ENCODE results near the gene DNAH17. TPM values are rescaled to one million over a fixed set of nuclear protein-coding genes. Genes with fewer than 3 reads are reported as not detected.

Gene DNAH17
- total and polyA plus RNA-seq, 2 of the 13 experiments (the other 11 are each of a cell fraction or from before 2014, with no cell fraction given): 0.86 to 1.6 TPM

- FAIRE-seq: no peak
- no peak for DNase-seq (ENCODE audit: low spot score)
- CTCF ChIA-PET (ENCODE audit: low intra/inter-chr PET ratio, low total read pairs): no interaction called here
- Histone ChIP-seq H3K9me3 (ENCODE audit: low read length) (no peaks in the 10 kb centered on the region), H3K36me3 (replicated peaks in 1 of 2; ENCODE audit: control insufficient read depth in 1 of 2, insufficient read depth in 2 of 2, low read length in 2 of 2) (no peaks in the 10 kb centered on the region), H3K4me2 (ENCODE audit: low read depth, low read length) (no peak overlapping the region), H3K27ac (ENCODE audit: extremely low read length, insufficient read depth, low read length) (no peak overlapping the region), H3K4me3 (replicated peaks in 1 of 3; ENCODE audit: insufficient read depth in 1 of 3, low read depth in 2 of 3, low read length in 3 of 3) (no peak overlapping the region), H3K9ac (ENCODE audit: insufficient read depth, low read depth, low read length) (no peak overlapping the region), H3K79me2 (ENCODE audit: insufficient read depth, low read length) (no peaks in the 10 kb centered on the region), H4K20me1 (ENCODE audit: insufficient read depth, low read length) (no peaks in the 10 kb centered on the region), H3K27me3 (ENCODE audit: control insufficient read depth in 1 of 2, insufficient read depth in 2 of 2, low read length in 2 of 2) (no peaks in the 10 kb centered on the region; a peak in 1 of 5 replicates), H3K4me1 (ENCODE audit: insufficient read depth, low read length) (peaks cover 28% of the 10 kb centered on the region), H2AFZ (ENCODE audit: low read length) (no peak overlapping the region)
- POLR2A ChIA-PET: no interaction called here
- no peak for ATAC-seq
- TF ChIP-seq ZNF441 (CRISPR knock-in tag; IDR thresholded peaks at IDR 0.05; ENCODE audit: borderline replicate concordance) (no peak), PAXIP1 (CRISPR knock-in tag; conservative IDR thresholded peaks at IDR 0.05) (no peak), ATF6 (CRISPR knock-in tag; conservative IDR thresholded peaks at IDR 0.05) (no peak), ATF7 (IDR thresholded peaks at IDR 0.05) (peak; percentile 83), ATF7 (CRISPR knock-in tag; IDR thresholded peaks at IDR 0.05) (no peak), RNF219 (CRISPR knock-in tag; IDR thresholded peaks at IDR 0.05) (no peak), ZNF44 (CRISPR knock-in tag; IDR thresholded peaks at IDR 0.05) (no peak), ZNF124 (CRISPR knock-in tag; IDR thresholded peaks at IDR 0.05) (no peak), PHF8 (CRISPR knock-in tag; IDR thresholded peaks at IDR 0.05) (no peak), CREB1 (IDR thresholded peaks at IDR 0.05) (peak; percentile 23; the same call in 1 of the 2 replicates), CREB1 (CRISPR knock-in tag; IDR thresholded peaks at IDR 0.05) (no peak), ZNF547 (CRISPR knock-in tag; IDR thresholded peaks at IDR 0.05) (no peak), ZNF234 (CRISPR knock-in tag; conservative IDR thresholded peaks at IDR 0.05) (no peak)
- TF ChIP-seq, protein P1, sequence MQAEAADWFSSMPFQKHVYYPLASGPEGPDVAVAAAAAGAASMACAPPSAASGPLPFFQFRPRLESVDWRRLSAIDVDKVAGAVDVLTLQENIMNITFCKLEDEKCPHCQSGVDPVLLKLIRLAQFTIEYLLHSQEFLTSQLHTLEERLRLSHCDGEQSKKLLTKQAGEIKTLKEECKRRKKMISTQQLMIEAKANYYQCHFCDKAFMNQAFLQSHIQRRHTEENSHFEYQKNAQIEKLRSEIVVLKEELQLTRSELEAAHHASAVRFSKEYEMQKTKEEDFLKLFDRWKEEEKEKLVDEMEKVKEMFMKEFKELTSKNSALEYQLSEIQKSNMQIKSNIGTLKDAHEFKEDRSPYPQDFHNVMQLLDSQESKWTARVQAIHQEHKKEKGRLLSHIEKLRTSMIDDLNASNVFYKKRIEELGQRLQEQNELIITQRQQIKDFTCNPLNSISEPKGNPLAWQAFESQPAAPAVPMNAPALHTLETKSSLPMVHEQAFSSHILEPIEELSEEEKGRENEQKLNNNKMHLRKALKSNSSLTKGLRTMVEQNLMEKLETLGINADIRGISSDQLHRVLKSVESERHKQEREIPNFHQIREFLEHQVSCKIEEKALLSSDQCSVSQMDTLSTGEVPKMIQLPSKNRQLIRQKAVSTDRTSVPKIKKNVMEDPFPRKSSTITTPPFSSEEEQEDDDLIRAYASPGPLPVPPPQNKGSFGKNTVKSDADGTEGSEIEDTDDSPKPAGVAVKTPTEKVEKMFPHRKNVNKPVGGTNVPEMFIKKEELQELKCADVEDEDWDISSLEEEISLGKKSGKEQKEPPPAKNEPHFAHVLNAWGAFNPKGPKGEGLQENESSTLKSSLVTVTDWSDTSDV (CRISPR knock-in tag; IDR thresholded peaks at IDR 0.05): no peak
- no TSS peak for BruUV-seq (replicated peaks)
- in situ Hi-C loops (cut with HindIII; ENCODE audit: extremely low pct_ligation_motif_present, low pct_unique_long_range_greater_than_20kb) (no loop called here), intact Hi-C loops (cut with micrococcal nuclease; ENCODE audit: unreplicated experiment) (no loop called here)
- WGBS (ENCODE audit: low lambda C conversion rate): 73% methylated on average over 17 of the region's 17 CpGs
These were observed 53.1 kb downstream of the DNAH17 start for GRCh38 chr17:78523934-78524655.

Measured in HepG2 (cell line).